Keratinocyte (primary cell): ENCODE data around the gene ZNF503. TPM values are rescaled to one million over a fixed set of nuclear protein-coding genes. Genes with fewer than 3 reads are reported as not detected.

ENCODE experiments used
- DNase-seq: peaks from one replicate; pipeline ENCODE4 v3.0.0-alpha.2; 2011; ENCODE audit warnings: low read depth, missing footprints, low spot score
- FAIRE-seq: peaks from 2 replicates; lab custom pipeline; 2011; peaks lifted over from hg19 to GRCh38; lab: Jason Lieb, UNC
- H2AFZ ChIP-seq: 2 replicates; pipeline ENCODE4 v1.6.0; 2012; ENCODE audit warnings: low read length, control low read depth, inconsistent platforms; ENCODE audit not compliant: control insufficient read depth
- H3K27ac ChIP-seq: 2 replicates; pipeline ENCODE4 v1.5.1; 2011; ENCODE audit warnings: low read length; ENCODE audit not compliant: control insufficient read depth, insufficient read depth
- H3K27me3 ChIP-seq: 3 replicates; pipeline ENCODE4 v1.6.0; 2011; ENCODE audit warnings: low read length; ENCODE audit not compliant: control insufficient read depth, insufficient read depth; ENCODE audit errors: extremely low read depth
- H3K36me3 ChIP-seq, 2 experiments: 2 replicates in 1 of 2; 3 replicates in 1 of 2; pipeline ENCODE4 v1.5.1; 2011; ENCODE audit warnings: low read length in 2 of 2, mild to moderate bottlenecking in 1 of 2; ENCODE audit not compliant: control insufficient read depth in 2 of 2, insufficient read depth in 2 of 2; ENCODE audit errors: extremely low read depth in 1 of 2
- H3K4me1 ChIP-seq: 3 replicates; pipeline ENCODE4 v1.5.1; 2011; ENCODE audit warnings: low read length; ENCODE audit not compliant: control insufficient read depth, insufficient read depth; ENCODE audit errors: extremely low read depth
- H3K4me2 ChIP-seq: 3 replicates; pipeline ENCODE4 v1.6.0; 2011; ENCODE audit warnings: low read depth, low read length; ENCODE audit not compliant: control insufficient read depth, insufficient read depth; ENCODE audit errors: extremely low read depth
- H3K4me3 ChIP-seq, 3 experiments: fragments of 200-600 bp in 1 of 3; sonication (generic) in 1 of 3; 2 replicates in 2 of 3; 3 replicates in 1 of 3; pipeline ENCODE4 v1.5.1; 2011 to 2016; ENCODE audit warnings: low read length in 3 of 3, mild to moderate bottlenecking in 3 of 3, control low read depth in 2 of 3, inconsistent platforms in 1 of 3, low read depth in 1 of 3, mixed read lengths in 1 of 3, mixed run types in 1 of 3, moderate library complexity in 1 of 3; ENCODE audit not compliant: control insufficient read depth in 2 of 3, insufficient read depth in 2 of 3; ENCODE audit errors: extremely low read depth in 1 of 3
- H3K79me2 ChIP-seq: 2 replicates; pipeline ENCODE4 v1.6.0; 2012; ENCODE audit warnings: low read length; ENCODE audit not compliant: control insufficient read depth, insufficient read depth
- H3K9ac ChIP-seq: 3 replicates; pipeline ENCODE4 v1.6.0; 2011; ENCODE audit warnings: low read length; ENCODE audit not compliant: control insufficient read depth, insufficient read depth; ENCODE audit errors: extremely low read depth
- H3K9me1 ChIP-seq: 3 replicates; pipeline ENCODE4 v1.6.0; 2011; ENCODE audit warnings: low read length; ENCODE audit not compliant: control insufficient read depth, insufficient read depth; ENCODE audit errors: extremely low read depth
- H3K9me3 ChIP-seq: 2 replicates; pipeline ENCODE4 v1.5.1; 2012; ENCODE audit warnings: low read depth, low read length; ENCODE audit not compliant: control insufficient read depth
- H4K20me1 ChIP-seq: 3 replicates; pipeline ENCODE4 v1.6.0; 2011; ENCODE audit warnings: low read length; ENCODE audit not compliant: control insufficient read depth, insufficient read depth; ENCODE audit errors: extremely low read depth
- CTCF ChIP-seq, 3 experiments: IDR thresholded peaks in 1 of 3; conservative IDR thresholded peaks in 1 of 3; optimal IDR thresholded peaks in 1 of 3; 2 replicates in 2 of 3; 3 replicates in 1 of 3; pipeline versions ENCODE3 to v1.5.1; 2011; ENCODE audit warnings: low read length in 3 of 3, mild to moderate bottlenecking in 3 of 3, moderate library complexity in 2 of 3, control low read depth in 1 of 3, inconsistent platforms in 1 of 3; ENCODE audit not compliant: insufficient read depth in 2 of 3; ENCODE audit errors: extremely low read depth in 1 of 3
- EZH2 ChIP-seq: IDR thresholded peaks from one replicate; pipeline ENCODE4 v1.6.1; 2012; ENCODE audit warnings: inconsistent platforms, mild to moderate bottlenecking, low read length, moderate library complexity
- dilution Hi-C: fragments of 300-500 bp; cut with MboI; formaldehyde crosslinking; loops from one replicate; pipeline ENCODE4 v1.7.0; 2020; ENCODE audit warnings: low sequenced_read_pairs; ENCODE audit not compliant: extremely low pct_ligation_motif_present
- polyA plus RNA-seq, 5 experiments: library from polyadenylated mRNA; depleted of rRNA in 3 of 5; stranded (reverse) in 3 of 5; stranded (forward) in 1 of 5; unstranded in 1 of 5; fragments of >200 nt; gene quantifications; 1 replicate in 1 of 5; 2 replicates in 3 of 5; 3 replicates in 1 of 5; pipeline versions ENCODE4 v1.2.1 to v1.2.3, GENCODE V29; 2011 to 2012; ENCODE audit warnings: missing spikeins in 2 of 5, low read depth in 1 of 5, low replicate concordance in 1 of 5

Gene ZNF503
- polyA plus RNA-seq, 1 donor (not counting 4 experiments of a cell fraction or from before 2014, with no cell fraction given) = 1.5 TPM

GRCh38 chr10:75358132-75358531, 43.4 kb downstream of the ZNF503 start:
- Histone ChIP-seq H2AFZ (no peak overlapping the region), H3K36me3 (no peaks in the 10 kb centered on the region), H3K9me3 (peaks cover 2% of the 10 kb centered on the region), H3K9me1 (no peaks in the 10 kb centered on the region), H4K20me1 (no peaks in the 10 kb centered on the region), H3K27me3 (no peaks in the 10 kb centered on the region), H3K27ac (peak overlapping the region; percentile 80), H3K79me2 (no peaks in the 10 kb centered on the region), H3K4me3 (peak overlapping the region in 1 of 3 experiments; percentile 28), H3K4me2 (peak overlapping the region; percentile 51), H3K4me1 (peaks cover 22% of the 10 kb centered on the region), H3K9ac (peak overlapping the region; percentile 10)
- dilution Hi-C loops = no loop called here
- no peak for FAIRE-seq
- no peak for DNase-seq
- no peak for TF ChIP-seq CTCF (optimal IDR thresholded peaks at IDR 0.05 in 1 of 3, IDR thresholded peaks at IDR 0.05 in 1 of 3, conservative IDR thresholded peaks at IDR 0.05 in 1 of 3; ENCODE audit: extremely low read depth in 1 of 3, insufficient read depth in 2 of 3, low read length in 3 of 3)
- no peak for TF ChIP-seq EZH2

GRCh38 chr10:75357500-75357899, 44.1 kb downstream of the ZNF503 start:
- FAIRE-seq (peak; percentile 34), DNase-seq (no peak)
- Histone ChIP-seq H3K27me3 (no peaks in the 10 kb centered on the region), H3K4me1 (peaks cover 22% of the 10 kb centered on the region), H3K36me3 (no peaks in the 10 kb centered on the region), H3K27ac (no peak overlapping the region), H3K9me3 (peaks cover 2% of the 10 kb centered on the region), H2AFZ (no peak overlapping the region), H3K4me3 (no peak overlapping the region), H3K9ac (no peak overlapping the region), H3K9me1 (no peaks in the 10 kb centered on the region), H3K79me2 (no peaks in the 10 kb centered on the region), H4K20me1 (no peaks in the 10 kb centered on the region), H3K4me2 (no peak overlapping the region)
- TF ChIP-seq CTCF (optimal IDR thresholded peaks at IDR 0.05 in 1 of 3, IDR thresholded peaks at IDR 0.05 in 1 of 3, conservative IDR thresholded peaks at IDR 0.05 in 1 of 3; ENCODE audit: extremely low read depth in 1 of 3, insufficient read depth in 2 of 3, low read length in 3 of 3) (no peak), EZH2 (no peak)
- dilution Hi-C loops = no loop called here
